B cell (primary cell): ENCODE measurements around the gene EBP. TPM values are rescaled to one million over a fixed set of nuclear protein-coding genes. Genes with fewer than 3 reads are reported as not detected.

Experiments used
- ATAC-seq: fragments of 200-7000 bp; cut with Tn5 transposase; one replicate; pipeline ENCODE4 v1.10.0; 2021; ENCODE audit warnings: low read depth, mild to moderate bottlenecking, moderate number of reproducible peaks, moderate library complexity
- CTCF ChIA-PET: fragments of 350-600 bp; sonication (Branson Sonifier 250); formaldehyde crosslinking; loops from one replicate; lab custom pipeline; 2021; ENCODE audit warnings: antibody characterized with exemption, inconsistent platforms; lab: Charles Lee
- POLR2A ChIA-PET: fragments of 350-600 bp; sonication (Branson Sonifier 250); formaldehyde crosslinking; loops from one replicate; lab custom pipeline; 2021; ENCODE audit warnings: antibody characterized with exemption; lab: Charles Lee
- DNase-seq: peaks from one replicate; pipeline ENCODE4 v3.0.0; 2013
- H2AFZ ChIP-seq: 2 replicates; pipeline ENCODE4 v1.6.1; 2012; ENCODE audit warnings: mild to moderate bottlenecking, low read depth, low read length; ENCODE audit not compliant: insufficient read depth, poor library complexity, severe bottlenecking
- H3K27ac ChIP-seq, 2 donors: 1 replicate in 1 of 2; 2 replicates in 1 of 2; pipeline ENCODE4 v1.5.1; 2012 to 2013; ENCODE audit warnings: low read length in 2 of 2, mild to moderate bottlenecking in 2 of 2, moderate library complexity in 1 of 2
- H3K27me3 ChIP-seq, 4 experiments: fragments of 200-600 bp in 1 of 4; sonication (generic) in 1 of 4; replicated peaks in 1 of 4; 1 replicate in 2 of 4; 2 replicates in 2 of 4; pipeline versions ENCODE4 v1.6.1 to v1.7.0; 2013 to 2016; ENCODE audit warnings: low read length in 3 of 4, mild to moderate bottlenecking in 2 of 4, mixed read lengths in 1 of 4, moderate library complexity in 1 of 4; ENCODE audit not compliant: insufficient read depth in 4 of 4, control insufficient read depth in 3 of 4; ENCODE audit errors: control extremely low read depth in 1 of 4
- H3K36me3 ChIP-seq, 2 experiments: replicated peaks in 1 of 2; 1 replicate in 1 of 2; 2 replicates in 1 of 2; pipeline versions ENCODE4 v1.6.1 to v1.7.1; 2013; ENCODE audit warnings: low read length in 1 of 2; ENCODE audit not compliant: insufficient read depth in 2 of 2, control insufficient read depth in 1 of 2; ENCODE audit errors: control extremely low read depth in 1 of 2, extremely low read depth in 1 of 2
- H3K4me1 ChIP-seq, 2 donors: fragments of 200-600 bp in 1 of 2; sonication (generic) in 1 of 2; 1 replicate in 1 of 2; 2 replicates in 1 of 2; pipeline versions ENCODE4 v1.5.1 to v1.6.1; 2013 to 2017; ENCODE audit warnings: low read length in 2 of 2; ENCODE audit not compliant: control insufficient read depth in 2 of 2, insufficient read depth in 2 of 2
- H3K4me2 ChIP-seq: replicated peaks from 2 replicates; pipeline ENCODE3; 2012; ENCODE audit warnings: mild to moderate bottlenecking, low read depth, low read length; ENCODE audit not compliant: poor library complexity, severe bottlenecking
- H3K4me3 ChIP-seq, 5 experiments: fragments of 200-600 bp in 1 of 5; sonication (generic) in 1 of 5; 1 replicate in 3 of 5; 2 replicates in 2 of 5; pipeline versions ENCODE4 v1.5.1 to v1.7.0; 2011 to 2016; ENCODE audit warnings: low read length in 4 of 5, mild to moderate bottlenecking in 4 of 5, low read depth in 2 of 5, control low read depth in 1 of 5, moderate library complexity in 1 of 5; ENCODE audit not compliant: insufficient read depth in 1 of 5; ENCODE audit errors: control extremely low read depth in 1 of 5, extremely low read depth in 1 of 5
- H3K79me2 ChIP-seq: fragments of 200-600 bp; sonication (generic); one replicate; pipeline ENCODE4 v1.6.0; 2016; ENCODE audit warnings: low read length; ENCODE audit not compliant: control insufficient read depth, insufficient read depth
- H3K9ac ChIP-seq: fragments of 200-600 bp; sonication (generic); 2 replicates; pipeline ENCODE4 v1.6.1; 2017; ENCODE audit warnings: mild to moderate bottlenecking, low read length, moderate library complexity
- H3K9me3 ChIP-seq, 3 donors: one replicate each; pipeline versions ENCODE4 v1.6.1 to v1.7.1; 2013; ENCODE audit warnings: low read length in 2 of 3; ENCODE audit not compliant: control insufficient read depth in 2 of 3, insufficient read depth in 1 of 3; ENCODE audit errors: control extremely low read depth in 1 of 3
- H4K20me1 ChIP-seq: 2 replicates; pipeline ENCODE4 v1.6.0; 2012; ENCODE audit warnings: mild to moderate bottlenecking, low read length; ENCODE audit not compliant: insufficient read depth, control insufficient read depth, poor library complexity, severe bottlenecking
- H3K27ac Mint-ChIP-seq: one replicate; pipeline ENCODE4 v1.8.0; 2021; ENCODE audit warnings: mixed read lengths
- H3K27me3 Mint-ChIP-seq: one replicate; pipeline ENCODE4 v1.8.0; 2021; ENCODE audit warnings: mixed read lengths
- H3K4me1 Mint-ChIP-seq: one replicate; pipeline ENCODE4 v1.8.0; 2021; ENCODE audit warnings: mixed read lengths
- H3K4me3 Mint-ChIP-seq: one replicate; pipeline ENCODE4 v1.8.0; 2021; ENCODE audit warnings: mixed read lengths
- H3K9me3 Mint-ChIP-seq: one replicate; pipeline ENCODE4 v1.8.0; 2022; ENCODE audit warnings: mixed read lengths; ENCODE audit not compliant: insufficient read depth
- CTCF ChIP-seq: fragments of 200-600 bp; IDR thresholded peaks from one replicate; pipeline ENCODE4 v1.8.0; 2022; ENCODE audit warnings: antibody characterized with exemption, mild to moderate bottlenecking
- EZH2 ChIP-seq: IDR thresholded peaks from 2 replicates; pipeline ENCODE4 v1.6.1; 2012; ENCODE audit warnings: borderline replicate concordance, low read depth, mild to moderate bottlenecking, moderate library complexity, low read length; ENCODE audit not compliant: insufficient read depth, poor library complexity, severe bottlenecking
- WGBS: methylation state at CpG from one replicate; pipeline ENCODE4 v1.1.5; 2013; ENCODE audit warnings: missing lambda C conversion rate; ENCODE audit not compliant: insufficient coverage; 5-methylcytosine and 5-hydroxymethylcytosine counted together
- intact Hi-C: fragments of 100-400 bp; cut with micrococcal nuclease; formaldehyde crosslinking; loops from one replicate; pipeline ENCODE4 v1.10.0; 2022
- polyA plus RNA-seq: library from polyadenylated mRNA; depleted of rRNA; stranded (reverse); fragments of >200 nt; gene quantifications from 2 replicates; pipeline ENCODE4 v1.2.3, GENCODE V29; 2012
- total RNA-seq, 2 donors: library from RNA; stranded (reverse); fragments of 120-200 nt in 1 of 2; gene quantifications; 1 replicate in 1 of 2; 2 replicates in 1 of 2; pipeline versions ENCODE4 v1.2.3 to v1.2.4, GENCODE V29; 2013 to 2022

EBP gene
- total and polyA plus RNA-seq, 2 donors (not counting 1 experiment from before 2014, with no cell fraction given): 27.9 to 60.8 TPM

GRCh38 chrX:48476919-48477318 is 44.7 kb upstream of the EBP start:
- peak overlapping the region; percentile 77 for H3K4me2 ChIP-seq
- H3K4me3 ChIP-seq: peak overlapping the region; percentile 46 to 83 (median 70)
- peak overlapping the region; percentile 77 for H3K9ac ChIP-seq
- no peaks in the 10 kb centered on the region for H3K27me3 ChIP-seq
- ATAC-seq (no peak), DNase-seq (no peak)
- Mint-ChIP-seq H3K27ac (peak overlapping the region; percentile 78), H3K9me3 (no peaks in the 10 kb centered on the region), H3K27me3 (no peaks in the 10 kb centered on the region), H3K4me3 (peak overlapping the region; percentile 86), H3K4me1 (peaks cover 26% of the 10 kb centered on the region)
- POLR2A ChIA-PET: interaction anchor here (1.4 kb wide), 1 partner anchor 62 kb away, joined by 9 read pairs; the partner anchor contains the start of gene TBC1D25
- H2AFZ ChIP-seq: peak overlapping the region; percentile 79
- peak overlapping the region in 1 of 2 donors; percentile 78 for H3K27ac ChIP-seq
- peaks cover 9% of the 10 kb centered on the region for H3K79me2 ChIP-seq
- H4K20me1 ChIP-seq: no peaks in the 10 kb centered on the region
- intact Hi-C loops: loop anchor here (1.0 to 5.0 kb wide), 6 partner anchors 31 to 818 kb away; partner anchors contain the start of genes EBP, HDAC6, PORCN and UXT
- WGBS: 69% methylated on average over 3 of the region's 4 CpGs
- TF ChIP-seq EZH2: no peak
- TF ChIP-seq CTCF: no peak
- H3K4me1 ChIP-seq: peaks cover 4 to 19% of the 10 kb centered on the region in 2 donors
- peaks cover 0 to 10% of the 10 kb centered on the region in 2 experiments for H3K36me3 ChIP-seq
- no peaks in the 10 kb centered on the region for H3K9me3 ChIP-seq
- CTCF ChIA-PET: interaction anchor here (0.6 kb wide), 1 partner anchor 814 kb away, joined by 3 read pairs; no protein-coding TSS in a partner anchor

- H3K9ac ChIP-seq: no peak overlapping the region
- Mint-ChIP-seq H3K4me1 (peaks cover 26% of the 10 kb centered on the region), H3K4me3 (no peak overlapping the region), H3K9me3 (no peaks in the 10 kb centered on the region), H3K27ac (no peak overlapping the region), H3K27me3 (no peaks in the 10 kb centered on the region)
- H4K20me1 ChIP-seq: no peaks in the 10 kb centered on the region
- WGBS: 97% methylated on average over 17 of the region's 19 CpGs
- H3K4me1 ChIP-seq: peaks cover 4 to 19% of the 10 kb centered on the region in 2 donors
- no peak for DNase-seq
- no peaks in the 10 kb centered on the region for H3K9me3 ChIP-seq
- H3K4me2 ChIP-seq: no peak overlapping the region
- no peak for TF ChIP-seq EZH2
- TF ChIP-seq CTCF: no peak
- H3K79me2 ChIP-seq: peaks cover 9% of the 10 kb centered on the region
- peaks cover 0 to 19% of the 10 kb centered on the region in 2 experiments for H3K36me3 ChIP-seq
- H3K27ac ChIP-seq: peak overlapping the region in 1 of 2 donors; percentile 78
- H2AFZ ChIP-seq: no peak overlapping the region
- H3K27me3 ChIP-seq: no peaks in the 10 kb centered on the region
- CTCF ChIA-PET: no interaction called here
- ATAC-seq: no peak
- intact Hi-C loops: loop anchor here (2.0 to 5.0 kb wide), 4 partner anchors 44 to 819 kb away; partner anchors contain the start of genes EBP, HDAC6 and UXT
- POLR2A ChIA-PET: no interaction called here
- H3K4me3 ChIP-seq: no peak overlapping the region
These were observed 43.5 kb upstream of the EBP start for GRCh38 chrX:48477960-48478755.
